ENCODE data around the gene SLC35F3. TPM values are rescaled to one million over a fixed set of nuclear protein-coding genes. Genes with fewer than 3 reads are reported as not detected.
"Not testable (repeated sequence)": the region's sequence is repeated elsewhere in the genome, so short reads cannot be mapped to it uniquely, and the experiment has no call there.

Gene SLC35F3
- total RNA-seq, 1 experiment from 2014 or later = 8.1 TPM

DNA sequence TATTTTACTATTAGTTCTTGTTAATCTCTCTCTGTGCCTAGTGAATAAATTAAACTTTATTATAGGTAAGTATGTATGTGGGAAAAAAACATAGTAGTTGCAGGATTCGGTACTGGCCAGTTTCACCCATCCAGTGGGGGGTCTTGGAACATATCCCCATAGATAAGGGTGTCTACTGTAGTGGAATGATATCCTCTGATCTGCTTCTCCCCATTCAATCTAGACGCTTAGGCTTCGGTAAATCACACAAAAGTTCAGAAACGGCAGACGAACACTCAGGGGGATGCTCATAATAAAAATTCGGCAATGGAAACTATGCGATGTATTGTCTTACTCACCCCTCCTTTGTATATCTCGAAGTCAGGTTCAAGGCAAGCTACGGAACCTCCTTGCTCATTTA, 235.9 kb downstream of the SLC35F3 start:
- DNase-seq (ENCODE audit: low read depth) = no peak

DNA sequence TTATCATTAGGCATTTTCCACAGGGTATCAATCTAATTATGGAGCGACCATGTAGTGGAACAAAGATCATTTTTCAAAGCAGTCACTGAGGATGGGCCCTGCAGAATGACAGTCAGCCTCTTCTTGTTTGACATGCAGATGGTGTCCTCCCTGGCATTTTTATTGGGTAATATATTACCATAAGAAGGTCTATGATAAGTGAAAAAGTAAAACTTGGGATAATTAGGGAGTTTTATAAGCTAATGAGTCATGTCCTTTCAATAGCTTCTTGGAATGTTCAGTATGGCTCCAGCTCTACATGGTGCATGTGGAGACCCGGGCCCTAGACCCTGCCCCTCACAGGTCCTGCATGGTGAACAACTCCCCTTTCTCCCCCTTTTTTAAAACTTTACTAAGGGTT, 236.5 kb downstream of the SLC35F3 start:
- no peak for DNase-seq (ENCODE audit: low read depth)

DNA sequence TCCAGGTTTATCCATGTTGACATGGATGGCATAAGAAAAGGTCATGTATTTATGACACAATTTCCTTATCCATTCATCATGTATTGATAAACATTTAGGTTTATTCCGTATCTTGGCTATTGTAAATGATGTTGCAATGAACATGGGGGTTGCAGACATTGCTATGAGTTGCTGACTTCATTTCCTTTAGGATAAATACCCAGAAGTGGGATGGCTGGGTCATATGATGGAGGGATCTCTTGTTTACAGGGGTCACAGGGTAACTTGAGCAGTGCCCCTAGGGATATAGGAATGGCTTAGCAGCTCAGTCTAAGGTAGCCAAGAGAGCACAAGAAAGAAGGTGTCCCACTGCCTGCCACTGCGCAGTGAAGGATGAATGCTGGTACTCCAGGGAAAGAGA, 239.2 kb downstream of the SLC35F3 start:
- DNase-seq (ENCODE audit: low read depth) = peak; percentile 51

DNA sequence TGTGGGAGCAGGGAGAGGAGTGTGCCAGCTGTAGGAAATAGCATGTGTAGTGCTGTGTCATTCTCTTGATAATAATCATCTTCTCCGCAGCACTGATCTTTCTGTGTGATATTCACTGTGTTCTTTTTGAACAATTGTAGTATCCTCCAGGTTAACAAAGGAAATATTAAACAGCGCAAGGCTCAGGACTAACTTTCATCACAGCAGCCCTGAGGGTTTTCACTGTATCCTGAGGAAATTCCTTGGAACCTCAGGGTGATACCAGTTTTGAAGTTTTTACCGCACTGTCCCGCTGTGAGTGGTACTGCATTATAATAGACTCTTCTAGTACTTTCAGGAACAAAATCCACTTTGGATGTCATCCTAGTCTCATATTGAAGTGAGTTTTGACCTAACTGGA, 240.4 kb downstream of the SLC35F3 start:
- DNase-seq (ENCODE audit: low read depth) = no peak

DNA sequence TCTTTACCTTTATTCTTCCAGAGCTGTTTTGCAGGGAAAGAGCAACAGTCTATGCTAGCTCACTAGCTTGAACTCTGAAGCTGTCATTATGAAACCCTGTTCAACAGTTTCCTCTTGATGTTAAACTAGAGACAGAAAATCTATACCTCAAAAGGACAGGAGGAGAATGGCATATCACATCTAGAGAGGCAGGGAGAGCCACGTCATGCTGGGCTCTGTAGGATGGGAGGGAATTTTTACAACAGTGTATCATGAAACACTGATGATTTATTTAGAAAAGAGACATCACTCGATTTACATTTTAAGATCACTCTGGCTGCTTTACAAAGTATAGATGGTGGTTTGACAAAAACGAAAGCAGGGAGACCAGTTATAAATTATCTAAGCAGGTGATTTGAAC, 243.9 kb downstream of the SLC35F3 start:
- no peak for DNase-seq (ENCODE audit: low read depth)

DNA sequence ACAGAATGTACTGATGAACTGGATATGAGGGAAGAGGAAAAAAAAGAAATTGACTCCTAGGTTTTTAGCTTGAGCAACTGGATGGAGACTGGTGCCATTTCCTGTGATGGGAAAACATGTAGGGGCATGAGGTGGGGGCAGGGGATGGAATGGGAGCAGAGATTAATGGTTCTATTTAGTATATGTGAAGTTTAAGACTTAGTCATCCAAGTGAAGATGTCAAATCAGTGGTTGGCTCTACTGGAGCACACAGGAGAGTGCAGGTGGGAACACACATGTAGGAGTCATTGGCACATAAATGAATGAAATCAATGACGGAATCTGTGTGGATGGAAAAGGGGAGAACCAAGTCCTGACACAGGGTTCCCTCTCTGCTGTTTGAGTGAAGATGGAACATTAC, 244.3 kb downstream of the SLC35F3 start:
- DNase-seq (ENCODE audit: low read depth) = no peak

DNA sequence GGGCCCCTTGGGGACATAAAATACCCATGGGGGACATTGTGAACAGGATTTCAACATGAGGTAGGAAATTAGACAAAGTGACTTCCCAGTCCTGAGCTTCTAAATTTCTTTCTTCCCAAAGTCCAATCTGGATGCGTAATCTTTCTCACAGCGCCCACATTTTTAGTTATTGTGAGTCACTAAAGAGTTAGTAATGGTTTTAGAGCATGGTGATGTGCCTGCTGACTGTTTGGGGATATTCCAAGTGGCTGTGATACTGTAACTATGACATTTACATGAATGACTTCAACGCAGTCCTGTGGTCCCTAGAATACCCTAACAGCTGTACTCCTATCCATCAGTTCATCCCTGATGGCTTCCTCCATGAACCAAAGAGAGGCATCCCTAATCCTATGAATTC, 244.7 kb downstream of the SLC35F3 start:
- peak; percentile 49 for DNase-seq (ENCODE audit: low read depth)

DNA sequence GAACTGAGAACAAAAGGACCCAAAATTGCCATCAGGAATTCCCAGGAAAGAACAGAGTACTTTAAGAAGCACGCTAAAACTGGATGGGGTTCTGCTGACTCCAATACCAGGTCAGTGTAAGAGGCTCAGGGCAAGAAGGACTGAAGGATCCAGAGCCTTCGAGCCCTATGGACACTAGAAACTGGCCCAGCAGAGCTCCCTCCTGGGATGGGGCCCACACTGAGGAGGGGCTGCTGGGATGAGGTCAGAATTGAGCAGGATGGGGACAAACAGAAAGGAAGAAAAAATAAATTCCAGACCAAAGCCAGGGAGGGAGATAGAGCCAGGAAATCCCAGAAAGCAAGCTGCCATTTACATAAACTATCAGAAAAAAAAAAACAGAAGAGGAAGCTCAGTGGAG, 246.4 kb downstream of the SLC35F3 start:
- no peak for DNase-seq (ENCODE audit: low read depth)

DNA sequence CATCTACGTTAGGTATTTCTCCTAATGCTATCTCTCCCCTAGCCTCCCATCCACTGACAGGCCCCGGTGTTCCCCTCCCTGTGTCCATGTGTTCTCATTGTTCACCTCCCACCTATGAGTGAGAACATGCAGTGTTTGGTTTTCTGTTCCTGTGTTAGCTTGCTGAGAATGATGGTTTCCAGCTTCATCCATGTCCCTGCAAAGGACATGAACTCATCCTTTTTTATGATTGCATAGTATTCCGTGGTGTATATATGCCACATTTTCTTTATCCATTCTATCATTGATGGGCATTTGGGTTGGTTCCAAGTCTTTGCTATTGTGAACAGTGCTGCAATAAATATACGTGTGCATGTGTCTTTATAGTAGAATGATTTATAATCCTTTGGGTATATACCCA, 247.9 kb downstream of the SLC35F3 start:
- DNase-seq (ENCODE audit: low read depth) = not testable (repeated sequence)

DNA sequence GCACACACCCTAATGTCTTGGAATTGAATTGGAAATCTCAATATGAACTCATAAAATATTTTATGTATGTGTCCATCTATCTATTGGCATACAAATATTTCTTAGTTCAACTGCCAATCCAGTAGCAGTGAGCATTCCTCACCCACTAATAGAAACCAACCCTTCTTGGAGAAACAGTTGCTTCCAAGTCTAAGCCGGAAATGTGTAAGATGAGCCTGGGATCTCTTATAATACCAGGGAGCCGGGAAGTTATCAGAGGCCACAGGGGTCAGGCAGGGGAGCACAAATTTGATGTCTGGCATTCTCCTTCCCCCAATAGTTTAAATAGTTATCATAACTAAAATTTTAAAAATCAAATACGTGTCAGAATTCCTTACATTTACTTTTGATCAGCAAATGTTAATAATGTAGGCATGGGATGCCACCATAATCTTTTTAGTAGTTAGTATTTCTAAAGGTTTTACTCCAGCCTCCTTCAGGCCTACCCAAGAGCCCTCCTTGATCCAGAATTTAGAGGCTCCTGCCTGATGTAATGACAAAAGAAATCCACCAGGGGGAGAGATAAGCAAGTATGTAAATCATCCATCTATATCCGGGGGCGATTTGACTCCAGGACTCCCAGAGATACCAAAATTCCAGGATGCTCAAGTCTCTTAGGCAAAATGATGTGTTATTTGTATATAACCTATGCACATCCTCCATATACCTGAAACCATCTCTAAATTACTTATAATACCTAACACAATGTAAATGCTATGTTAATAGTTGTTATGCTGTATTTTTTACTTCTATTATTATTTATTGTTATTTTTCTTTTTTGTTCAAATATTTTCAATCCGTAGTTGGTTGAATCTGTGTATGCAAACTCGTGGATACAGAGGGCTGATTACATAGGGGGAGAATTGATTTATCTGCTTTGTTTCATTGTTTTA, 250.1 kb downstream of the SLC35F3 start:
- DNase-seq (ENCODE audit: low read depth) = peak; percentile 73

DNA sequence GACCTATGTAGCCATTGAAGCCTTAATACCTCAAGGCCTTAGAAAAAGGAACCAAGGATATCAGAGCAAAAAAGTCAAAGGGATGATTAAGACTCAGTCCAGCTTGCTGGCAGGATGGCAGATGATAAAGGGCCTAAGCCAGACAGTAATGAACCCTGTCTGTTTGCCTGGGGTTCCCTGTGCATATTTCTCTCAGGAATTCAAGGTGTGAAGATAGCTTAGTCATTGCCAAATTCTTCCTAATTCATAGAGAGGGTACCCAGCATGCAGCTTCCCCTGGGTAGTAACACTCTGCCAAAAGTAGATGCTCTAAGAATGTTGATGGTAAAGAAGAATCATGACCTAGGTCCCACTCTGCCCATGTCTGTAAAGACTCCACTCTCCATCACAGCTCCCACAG, 258.2 kb downstream of the SLC35F3 start:
- no peak for DNase-seq (ENCODE audit: low read depth)

DNA sequence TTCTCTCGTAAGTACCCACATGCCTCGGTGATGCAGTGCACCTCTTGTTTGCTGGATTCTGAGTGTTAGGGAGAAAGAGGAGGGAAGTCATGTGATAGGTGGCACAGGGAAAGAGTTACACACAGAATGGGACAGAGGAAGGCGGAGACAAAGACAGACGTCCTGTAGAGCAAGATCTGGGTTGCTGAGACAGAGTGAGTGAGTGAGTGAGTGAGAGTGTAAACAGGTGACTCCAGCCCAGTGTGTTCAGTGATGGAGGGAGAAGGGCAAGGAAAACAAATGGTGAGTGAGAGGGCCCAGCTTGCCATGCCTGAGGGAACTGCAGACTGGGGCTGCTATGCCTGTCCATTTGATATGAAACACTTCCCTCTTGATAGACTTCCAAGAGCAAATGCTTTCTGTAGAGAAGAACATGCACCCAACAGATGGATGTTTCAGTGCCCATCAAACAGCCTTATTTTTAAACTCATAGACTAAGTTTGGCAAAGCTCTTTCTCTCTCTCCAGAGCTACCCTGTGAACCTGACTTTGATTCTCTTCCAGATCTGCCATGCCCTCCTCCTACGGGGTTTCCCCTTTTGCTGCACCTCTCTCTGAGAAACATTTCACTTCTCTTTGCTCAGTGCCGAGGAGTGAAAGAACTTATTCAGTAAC, 258.9 kb downstream of the SLC35F3 start:
- no peak for DNase-seq (ENCODE audit: low read depth)

DNA sequence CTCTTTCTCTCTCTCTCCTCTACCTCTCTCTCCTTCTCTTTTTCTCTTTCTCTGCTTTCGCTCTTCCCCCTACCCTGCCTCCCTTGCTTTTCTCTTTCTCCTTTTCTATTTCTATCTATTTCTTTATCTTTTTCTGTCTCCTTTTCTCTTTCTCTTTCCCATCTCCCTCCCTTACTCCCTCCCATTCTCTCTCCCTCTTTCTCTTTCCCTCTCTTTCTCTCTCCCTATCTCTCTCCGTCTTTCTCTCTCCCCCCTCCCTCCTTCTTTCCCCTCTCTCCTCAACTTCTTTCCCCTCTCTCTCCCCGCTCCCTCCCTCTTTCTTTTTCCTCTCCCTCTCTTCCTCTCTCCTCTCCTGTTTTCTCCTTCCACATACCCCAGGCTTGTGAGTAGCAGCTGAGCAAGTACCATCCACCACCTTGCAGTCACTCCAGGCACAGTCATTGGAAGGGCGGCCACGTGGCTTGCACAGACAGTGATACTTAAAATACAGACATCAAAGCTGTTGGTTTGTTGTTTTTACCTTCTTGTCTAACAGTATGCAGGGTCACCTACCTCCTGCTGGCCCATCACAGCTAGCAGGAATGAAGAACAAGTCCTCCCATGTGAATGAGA, 259.7 kb downstream of the SLC35F3 start:
- no peak for DNase-seq (ENCODE audit: low read depth)

DNA sequence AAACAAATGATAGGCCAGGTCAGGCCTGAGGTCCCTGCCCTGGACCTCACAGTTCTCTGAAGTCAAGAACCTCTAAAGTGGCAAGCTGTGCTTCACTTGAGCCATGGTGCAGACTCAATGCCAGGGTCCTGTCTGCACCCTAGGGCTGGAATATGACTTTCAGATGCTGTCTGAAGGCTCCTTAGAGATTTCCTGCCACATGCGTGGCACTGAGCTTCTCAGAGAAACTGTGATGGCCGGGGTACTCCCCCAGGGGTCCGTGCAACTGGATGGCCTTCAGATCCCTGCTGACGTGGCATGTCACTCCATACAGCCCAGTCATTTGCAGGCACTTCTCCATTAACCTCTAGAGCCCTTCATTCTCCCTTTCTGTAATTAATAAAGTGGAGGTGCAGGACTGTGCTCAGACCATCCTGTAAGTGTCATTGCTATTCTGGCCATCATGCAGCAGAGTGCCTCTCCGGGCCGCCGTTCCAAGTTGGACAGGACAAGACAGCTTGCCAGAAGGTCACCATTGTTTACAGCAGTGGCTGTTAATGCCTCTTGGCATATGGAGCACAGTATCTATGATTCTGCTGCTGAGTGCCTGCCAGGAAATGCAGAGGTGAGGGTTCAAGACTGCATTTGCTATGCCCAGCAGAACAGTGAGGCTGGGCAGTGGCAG, 263.7 kb downstream of the SLC35F3 start:
- no peak for DNase-seq (ENCODE audit: low read depth)

DNA sequence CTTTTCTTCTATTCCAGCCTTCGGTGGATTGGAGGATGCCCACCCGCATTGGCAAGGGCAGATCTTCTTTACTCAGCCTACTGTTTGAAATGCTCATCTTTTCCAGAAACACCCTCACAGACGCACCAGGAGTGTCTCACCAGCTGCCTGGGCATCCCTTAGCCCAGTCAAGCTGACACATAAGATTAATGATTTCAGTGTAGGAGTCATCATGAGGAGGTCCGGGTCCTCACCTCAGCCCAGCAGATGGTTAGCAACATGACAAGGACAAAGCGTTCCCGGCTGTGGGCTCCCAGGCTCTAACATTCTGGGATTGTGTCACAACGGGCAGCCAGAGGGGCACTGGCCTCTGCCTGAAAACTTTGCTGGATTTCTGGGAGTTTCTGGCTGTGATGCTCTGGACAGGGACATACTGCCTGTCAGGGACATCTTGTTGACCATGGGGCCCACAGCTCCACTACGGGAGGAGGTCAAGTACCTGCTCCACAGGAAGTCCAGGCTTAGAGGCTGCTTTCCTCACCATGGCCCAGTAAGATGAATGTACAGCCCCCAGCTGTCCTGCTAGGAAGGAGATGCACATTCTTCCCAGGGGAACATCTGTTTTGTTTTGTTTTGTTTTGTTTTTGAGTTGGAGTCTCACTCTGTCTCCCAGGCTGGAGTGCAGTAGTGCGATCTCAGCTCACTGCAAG, 264.8 kb downstream of the SLC35F3 start:
- DNase-seq (ENCODE audit: low read depth) = no peak

DNA sequence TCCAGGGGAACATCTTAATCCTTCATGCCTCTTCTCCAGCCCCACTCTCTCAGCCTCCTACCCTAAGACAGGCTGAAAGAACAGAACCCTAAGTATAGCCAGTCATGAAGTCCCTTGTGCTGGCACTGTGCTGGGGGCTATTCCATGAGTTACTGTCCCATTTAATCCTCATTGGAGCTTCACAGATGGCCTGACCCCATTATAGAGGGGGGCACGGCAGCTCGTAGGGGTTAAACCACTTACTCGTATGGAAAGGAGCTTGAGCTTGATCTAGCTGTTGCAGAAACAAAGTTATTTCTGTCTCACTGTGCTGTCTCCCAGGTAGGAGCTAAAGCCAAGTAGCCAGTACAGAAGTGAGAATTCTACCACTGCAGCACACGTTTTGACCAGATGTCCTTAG, 265.6 kb downstream of the SLC35F3 start:
- DNase-seq (ENCODE audit: low read depth) = no peak

DNA sequence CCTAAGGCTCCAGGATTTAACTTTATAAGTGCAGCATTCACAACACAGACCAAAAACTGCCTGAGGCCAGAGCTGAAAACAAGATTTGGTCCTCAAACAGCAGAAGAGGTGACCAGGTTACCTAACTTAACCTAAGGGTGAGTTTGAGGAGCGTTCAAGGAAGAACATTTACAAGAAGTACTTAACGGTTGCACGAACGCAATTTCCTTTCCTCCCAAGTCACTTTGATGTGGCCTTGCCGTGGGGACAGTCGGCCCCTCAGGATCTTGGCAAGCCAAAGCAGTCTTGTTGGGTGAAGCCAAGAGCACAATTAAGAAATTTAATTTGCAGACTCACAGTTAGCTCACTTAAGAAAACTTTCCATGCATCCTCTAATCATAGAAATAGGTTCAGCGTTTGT, 266.1 kb downstream of the SLC35F3 start:
- no peak for DNase-seq (ENCODE audit: low read depth)

DNA sequence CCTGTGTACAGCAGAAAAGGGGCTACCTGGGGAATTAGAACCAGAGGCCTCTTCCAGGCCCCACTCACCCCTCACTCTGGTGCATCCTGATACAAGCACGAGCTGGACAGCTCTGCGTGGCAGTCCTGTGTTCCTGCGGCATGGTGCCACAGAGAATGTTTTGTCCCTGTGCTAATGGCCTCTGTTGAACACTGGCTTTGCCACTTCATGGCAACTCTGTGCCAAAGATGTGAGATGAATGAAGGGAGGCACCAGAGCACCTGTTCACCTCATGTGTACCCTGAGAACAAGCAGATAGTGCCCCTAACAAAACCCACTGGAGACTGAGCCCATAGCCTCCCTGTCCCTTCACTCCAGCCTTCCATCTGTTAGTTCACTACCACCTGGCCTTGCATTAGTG, 269.5 kb downstream of the SLC35F3 start:
- DNase-seq (ENCODE audit: low read depth) = no peak

DNA sequence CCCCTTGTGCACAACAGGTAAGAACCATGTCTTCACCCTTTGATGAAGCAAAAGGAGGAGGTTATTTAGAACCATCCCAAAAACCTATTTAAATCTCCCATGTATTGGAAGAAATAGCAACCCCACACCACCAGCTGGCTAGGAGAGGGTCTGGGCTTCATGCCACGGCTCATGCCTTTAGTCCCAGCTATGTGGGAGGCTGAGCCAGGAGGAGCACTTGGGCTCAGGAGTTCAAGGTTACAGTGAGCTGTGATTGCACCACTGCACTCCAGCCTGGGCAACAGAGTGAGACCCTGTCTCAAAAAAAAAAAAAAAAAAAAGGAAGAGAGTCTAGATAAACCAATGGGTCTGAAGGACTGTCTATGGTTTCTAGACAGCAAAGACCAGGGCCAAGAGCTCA, 270.9 kb downstream of the SLC35F3 start:
- no peak for DNase-seq (ENCODE audit: low read depth)

DNA sequence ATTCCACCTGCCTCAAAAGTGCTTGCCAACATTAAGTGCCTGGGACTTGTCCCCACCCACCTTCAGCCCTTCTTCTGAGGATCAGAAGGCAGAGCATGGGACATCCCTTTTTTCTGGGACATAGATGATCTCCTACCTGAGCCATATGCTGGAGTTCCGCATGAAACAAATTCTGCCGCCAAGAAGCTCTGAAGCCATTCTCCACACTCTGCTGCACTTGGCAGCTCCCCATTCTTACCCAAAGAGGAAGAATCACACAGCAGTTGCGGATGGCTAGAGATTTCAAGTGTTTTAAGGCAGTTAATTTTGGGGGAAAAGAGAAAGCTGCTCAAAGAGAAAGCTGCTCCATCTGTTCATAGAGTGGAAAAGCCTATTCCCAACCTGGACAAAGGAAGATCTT, 271.5 kb downstream of the SLC35F3 start:
- DNase-seq (ENCODE audit: low read depth) = no peak

DNA sequence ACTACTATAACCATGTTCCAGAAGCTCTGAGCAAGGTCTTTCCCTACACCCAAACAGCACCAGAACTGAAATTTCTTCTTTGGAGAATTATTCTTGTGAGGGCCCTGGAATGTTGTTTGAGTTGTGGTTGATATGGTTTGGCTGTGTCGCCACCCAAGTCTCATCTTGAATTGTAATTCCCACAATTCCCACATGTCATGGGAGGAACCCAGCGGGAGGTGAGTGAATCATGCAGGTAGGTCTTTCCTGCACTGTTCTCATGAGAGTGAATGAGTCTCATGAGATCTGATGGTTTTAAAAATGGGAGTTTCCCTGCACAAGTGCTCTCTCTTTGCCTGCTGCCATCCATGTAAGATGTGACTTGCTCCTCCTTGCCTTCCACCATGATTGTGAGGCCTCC, 272.4 kb downstream of the SLC35F3 start:
- peak; percentile 58 for DNase-seq (ENCODE audit: low read depth)

All from HT1080 (cell line).